KOPT-K1 (cell line): ENCODE results near the gene FLOT1.

Experiments used
- H3K27ac ChIP-seq: fragments of 200-600 bp; sonication (generic); 2 replicates; pipeline ENCODE4 v1.5.1; 2016; ENCODE audit warnings: antibody characterized with exemption, mild to moderate bottlenecking, low read depth, low read length; ENCODE audit not compliant: poor library complexity, severe bottlenecking
- H3K36me3 ChIP-seq: fragments of 200-600 bp; sonication (generic); 2 replicates; pipeline ENCODE4 v1.5.1; 2017; ENCODE audit warnings: antibody characterized with exemption, mild to moderate bottlenecking, low read length, moderate library complexity; ENCODE audit not compliant: insufficient read depth
- H3K9me3 ChIP-seq: fragments of 200-600 bp; sonication (generic); 2 replicates; pipeline ENCODE4 v1.5.1; 2017; ENCODE audit warnings: antibody characterized with exemption, low read length, mild to moderate bottlenecking; ENCODE audit not compliant: insufficient read depth, poor library complexity, severe bottlenecking

The FLOT1 gene

GRCh38 chr6:30711758-30712380 lies 30.6 kb downstream of the FLOT1 start:
- peaks cover 78% of the 10 kb centered on the region for H3K36me3 ChIP-seq
- peak overlapping the region; percentile 85 for H3K27ac ChIP-seq
- no peaks in the 10 kb centered on the region for H3K9me3 ChIP-seq

- H3K36me3 ChIP-seq, result peaks cover 88% of the 10 kb centered on the region
- no peak overlapping the region for H3K27ac ChIP-seq
Observed at GRCh38 chr6:30709101-30709868, 33.2 kb downstream of the FLOT1 start.

GRCh38 chr6:30707281-30707850 lies 35.1 kb downstream of the FLOT1 start:
- Histone ChIP-seq H3K36me3 (peaks cover 88% of the 10 kb centered on the region), H3K27ac (no peak overlapping the region), H3K9me3 (no peaks in the 10 kb centered on the region)

More at GRCh38 chr6:30709101-30709868, 33.2 kb downstream of the FLOT1 start:
- no peaks in the 10 kb centered on the region for H3K9me3 ChIP-seq

- Histone ChIP-seq H3K27ac (no peak overlapping the region), H3K9me3 (no peaks in the 10 kb centered on the region), H3K36me3 (peaks cover 90% of the 10 kb centered on the region)
Observed at GRCh38 chr6:30705620-30706019, 36.9 kb downstream of the FLOT1 start.

GRCh38 chr6:30703821-30704220 lies 38.7 kb downstream of the FLOT1 start:
- Histone ChIP-seq H3K9me3 (no peaks in the 10 kb centered on the region), H3K36me3 (peaks cover 88% of the 10 kb centered on the region), H3K27ac (no peak overlapping the region)

- Histone ChIP-seq H3K36me3 (peaks cover 84% of the 10 kb centered on the region), H3K9me3 (no peaks in the 10 kb centered on the region), H3K27ac (no peak overlapping the region)
Observed at GRCh38 chr6:30703011-30703410, 39.5 kb downstream of the FLOT1 start.

- H3K9me3 ChIP-seq, result no peaks in the 10 kb centered on the region
- H3K36me3 ChIP-seq, result peaks cover 62% of the 10 kb centered on the region
- H3K27ac ChIP-seq, result no peak overlapping the region
Observed at GRCh38 chr6:30700340-30700739, 42.1 kb downstream of the FLOT1 start.

GRCh38 chr6:30696432-30696831 lies 46.1 kb downstream of the FLOT1 start:
- no peaks in the 10 kb centered on the region for H3K9me3 ChIP-seq
- peaks cover 23% of the 10 kb centered on the region for H3K36me3 ChIP-seq
- no peak overlapping the region for H3K27ac ChIP-seq

- Histone ChIP-seq H3K27ac (peak overlapping the region; percentile 85), H3K9me3 (no peaks in the 10 kb centered on the region), H3K36me3 (0 out of 2 replicates have a peak, but pooled peaks cover 6% of the 10 kb centered on the region)
Observed at GRCh38 chr6:30691208-30691847, 51.2 kb downstream of the FLOT1 start.

GRCh38 chr6:30690403-30691207 lies 51.9 kb downstream of the FLOT1 start, which contains the start of gene NRM:
TSS of gene NRM (minus strand) at chr6:30690984. CDS start at chr6:30690974, 10 bp downstream.
- H3K36me3 ChIP-seq, result 0 out of 2 replicates have a peak, but pooled peaks cover 6% of the 10 kb centered on the region
- peak within 1 kb of the TSS; percentile 85 for H3K27ac ChIP-seq
- H3K9me3 ChIP-seq, result no peaks in the 10 kb centered on the region

- Histone ChIP-seq H3K27ac (peak overlapping the region; percentile 85), H3K36me3 (0 out of 2 replicates have a peak, but pooled peaks cover 6% of the 10 kb centered on the region), H3K9me3 (no peaks in the 10 kb centered on the region)
Observed at GRCh38 chr6:30689985-30690384, 52.5 kb downstream of the FLOT1 start.

- peak overlapping the region; percentile 85 for H3K27ac ChIP-seq
- 0 out of 2 replicates have a peak, but pooled peaks cover 6% of the 10 kb centered on the region for H3K36me3 ChIP-seq
- H3K9me3 ChIP-seq, result no peaks in the 10 kb centered on the region
Observed at GRCh38 chr6:30689022-30689865, 53.2 kb downstream of the FLOT1 start.

- no peak overlapping the region for H3K27ac ChIP-seq
- no peaks in the 10 kb centered on the region for H3K9me3 ChIP-seq
- 0 out of 2 replicates have a peak, but pooled peaks cover 6% of the 10 kb centered on the region for H3K36me3 ChIP-seq
Observed at GRCh38 chr6:30688569-30688968, 53.9 kb downstream of the FLOT1 start.
